Trophoblast cell (in vitro differentiated cells and primary cell): ENCODE results near the gene NPC1.
"Not testable (repeated sequence)": the region's sequence is repeated elsewhere in the genome, so short reads cannot be mapped to it uniquely, and the experiment has no call there.

Source experiments
- DNase-seq, 2 donors: peaks; one replicate each; pipeline ENCODE4 v3.0.0-alpha.2; 2016
- H2AFZ ChIP-seq: 2 replicates; pipeline ENCODE4 v1.6.1; 2013; ENCODE audit warnings: low read length, moderate library complexity, mild to moderate bottlenecking; ENCODE audit not compliant: insufficient read depth, poor library complexity
- H2AK5ac ChIP-seq: 2 replicates; pipeline ENCODE4 v1.6.1; 2013; ENCODE audit warnings: mild to moderate bottlenecking, low read length
- H2BK120ac ChIP-seq: 2 replicates; pipeline ENCODE4 v1.6.1; 2013; ENCODE audit warnings: low read length, mild to moderate bottlenecking, moderate library complexity; ENCODE audit not compliant: insufficient read depth, poor library complexity
- H2BK12ac ChIP-seq: 2 replicates; pipeline ENCODE4 v1.6.1; 2013; ENCODE audit warnings: mild to moderate bottlenecking, low read length, moderate library complexity
- H2BK5ac ChIP-seq: 2 replicates; pipeline ENCODE4 v1.6.1; 2013; ENCODE audit warnings: low read length, low read depth, moderate library complexity, mild to moderate bottlenecking; ENCODE audit not compliant: poor library complexity
- H3K14ac ChIP-seq: 2 replicates; pipeline ENCODE4 v1.6.1; 2013; ENCODE audit warnings: mild to moderate bottlenecking, low read length
- H3K18ac ChIP-seq: 2 replicates; pipeline ENCODE4 v1.6.1; 2013; ENCODE audit warnings: mild to moderate bottlenecking, low read length
- H3K23ac ChIP-seq: 2 replicates; pipeline ENCODE4 v1.6.1; 2013; ENCODE audit warnings: low read length
- H3K27ac ChIP-seq: 2 replicates; pipeline ENCODE4 v1.5.1; 2013; ENCODE audit warnings: low read depth, mild to moderate bottlenecking, inconsistent platforms, low read length, moderate library complexity
- H3K27me3 ChIP-seq: 2 replicates; pipeline ENCODE4 v1.6.1; 2013; ENCODE audit warnings: inconsistent platforms, mild to moderate bottlenecking, low read length, moderate library complexity; ENCODE audit not compliant: insufficient read depth
- H3K36me3 ChIP-seq, 2 experiments: 1 replicate in 1 of 2; 2 replicates in 1 of 2; pipeline ENCODE4 v1.6.1; 2013; ENCODE audit warnings: low read length in 2 of 2, mild to moderate bottlenecking in 2 of 2, moderate library complexity in 1 of 2; ENCODE audit not compliant: insufficient read depth in 2 of 2, control insufficient read depth in 1 of 2
- H3K4ac ChIP-seq: 2 replicates; pipeline ENCODE4 v1.6.1; 2013; ENCODE audit warnings: low read depth, mild to moderate bottlenecking, low read length, moderate library complexity
- H3K4me1 ChIP-seq, 2 experiments: 1 replicate in 1 of 2; 2 replicates in 1 of 2; pipeline ENCODE4 v1.6.1; 2013; ENCODE audit warnings: low read length in 2 of 2, mild to moderate bottlenecking in 2 of 2, moderate library complexity in 1 of 2; ENCODE audit not compliant: insufficient read depth in 2 of 2, control insufficient read depth in 1 of 2
- H3K4me2 ChIP-seq: 2 replicates; pipeline ENCODE4 v1.6.1; 2013; ENCODE audit warnings: inconsistent platforms, mild to moderate bottlenecking, low read length, moderate library complexity
- H3K4me3 ChIP-seq: 2 replicates; pipeline ENCODE4 v1.5.1; 2013; ENCODE audit warnings: mild to moderate bottlenecking, low read depth, low read length, inconsistent platforms
- H3K79me1 ChIP-seq: one replicate; pipeline ENCODE4 v1.6.1; 2013; ENCODE audit warnings: low read length
- H3K79me2 ChIP-seq: 2 replicates; pipeline ENCODE4 v1.6.1; 2013; ENCODE audit warnings: low read length, mild to moderate bottlenecking; ENCODE audit not compliant: control insufficient read depth, insufficient read depth, poor library complexity
- H3K9ac ChIP-seq: 2 replicates; pipeline ENCODE4 v1.6.1; 2013; ENCODE audit warnings: mild to moderate bottlenecking, low read length
- H3K9me3 ChIP-seq: 2 replicates; pipeline ENCODE4 v1.6.1; 2013; ENCODE audit warnings: low read depth, mild to moderate bottlenecking, control low read depth, inconsistent platforms, low read length; ENCODE audit not compliant: insufficient read depth
- H4K12ac ChIP-seq: 2 replicates; pipeline ENCODE4 v1.6.1; 2013; ENCODE audit warnings: low read depth, mild to moderate bottlenecking, low read length, moderate library complexity
- H4K8ac ChIP-seq: 2 replicates; pipeline ENCODE4 v1.6.1; 2013; ENCODE audit warnings: low read depth, mild to moderate bottlenecking, low read length, moderate library complexity
- H4K91ac ChIP-seq: one replicate; pipeline ENCODE4 v1.6.1; 2013; ENCODE audit warnings: low read depth, mild to moderate bottlenecking, low read length, moderate library complexity
- WGBS: extraction: QIAGEN DNeasy Blood & Tissue Kit; methylation state at CpG from one replicate; pipeline ENCODE4 v1.1.7; 2013; ENCODE audit warnings: missing lambda C conversion rate; ENCODE audit not compliant: insufficient read length, insufficient coverage; ENCODE audit errors: extremely low coverage; 5-methylcytosine and 5-hydroxymethylcytosine counted together

Gene NPC1

DNA sequence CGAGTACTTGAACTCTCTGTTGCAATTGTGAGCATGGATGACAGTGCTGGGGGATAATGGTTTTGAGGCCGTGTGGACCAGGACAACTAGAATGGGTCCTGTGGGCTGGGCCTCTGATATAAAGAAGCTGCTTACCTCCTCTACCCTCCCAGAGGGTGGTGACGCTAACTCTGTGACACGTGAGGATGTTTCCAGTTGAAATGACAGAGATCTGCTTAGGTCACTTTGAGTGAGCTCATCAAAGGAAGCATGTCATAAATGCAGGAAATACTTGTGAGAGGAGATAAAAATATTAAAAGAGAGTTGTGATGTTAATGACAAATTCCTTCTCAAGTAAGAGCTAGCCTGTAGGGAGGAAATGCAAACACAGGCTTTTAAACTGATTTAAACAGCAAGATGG, 66.6 kb downstream of the NPC1 start:
- Histone ChIP-seq H3K18ac (no peak overlapping the region), H4K12ac (no peak overlapping the region)

DNA sequence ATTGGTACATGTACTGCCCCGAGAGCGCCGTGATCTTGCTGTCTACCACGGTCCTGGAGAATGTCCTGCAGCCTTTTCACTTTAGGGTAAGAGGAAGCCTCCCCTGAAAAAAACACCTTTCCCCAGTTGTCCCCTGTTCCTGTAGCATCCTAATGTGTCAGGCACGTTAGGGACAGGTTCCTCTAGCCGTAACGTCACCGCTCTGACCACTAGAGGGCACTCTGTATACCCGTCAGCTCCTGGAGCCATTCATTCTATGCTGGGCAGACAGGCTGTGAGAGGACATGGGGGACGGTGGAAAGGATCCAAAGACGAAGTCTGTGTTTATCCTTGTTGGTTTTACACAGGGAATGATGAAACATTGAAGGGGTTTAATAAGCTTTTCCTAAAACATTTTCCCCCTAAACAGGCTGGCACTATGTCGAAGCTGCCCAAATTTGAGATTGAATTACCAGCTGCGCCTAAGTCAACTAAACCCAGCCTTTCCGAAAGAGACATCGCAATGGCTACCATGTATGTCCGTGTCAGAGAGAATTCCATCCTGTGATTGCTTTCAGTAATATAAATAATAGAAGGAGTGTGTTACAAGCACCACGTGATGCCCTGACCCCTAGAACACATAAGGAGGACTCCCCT, 70.3 kb downstream of the NPC1 start:
- no CpG with 5 or more reads among the region's 17 CpGs for WGBS
- no peak overlapping the region for H2AK5ac ChIP-seq

More for the DNA sequence above, 66.6 kb downstream of the NPC1 start:
- Histone ChIP-seq H2AFZ (no peak overlapping the region), H2BK5ac (no peak overlapping the region), H2BK120ac (no peak overlapping the region), H3K4ac (no peak overlapping the region), H3K4me3 (no peak overlapping the region), H2BK12ac (no peak overlapping the region), H3K9me3 (no peaks in the 10 kb centered on the region), H3K27ac (no peak overlapping the region), H3K14ac (no peak overlapping the region), H3K9ac (no peak overlapping the region), H3K27me3 (no peaks in the 10 kb centered on the region), H4K8ac (no peak overlapping the region), H2AK5ac (no peak overlapping the region), H3K79me1 (no peaks in the 10 kb centered on the region), H4K91ac (no peak overlapping the region), H3K23ac (no peak overlapping the region), H3K79me2 (no peaks in the 10 kb centered on the region), H3K4me2 (no peak overlapping the region), H3K4me1 (no peaks in the 10 kb centered on the region), H3K36me3 (peaks cover 41 to 47% of the 10 kb centered on the region in 2 experiments)
- DNase-seq = peak; percentile 92 to 97
- WGBS = no CpG with 5 or more reads among the region's 4 CpGs

DNA sequence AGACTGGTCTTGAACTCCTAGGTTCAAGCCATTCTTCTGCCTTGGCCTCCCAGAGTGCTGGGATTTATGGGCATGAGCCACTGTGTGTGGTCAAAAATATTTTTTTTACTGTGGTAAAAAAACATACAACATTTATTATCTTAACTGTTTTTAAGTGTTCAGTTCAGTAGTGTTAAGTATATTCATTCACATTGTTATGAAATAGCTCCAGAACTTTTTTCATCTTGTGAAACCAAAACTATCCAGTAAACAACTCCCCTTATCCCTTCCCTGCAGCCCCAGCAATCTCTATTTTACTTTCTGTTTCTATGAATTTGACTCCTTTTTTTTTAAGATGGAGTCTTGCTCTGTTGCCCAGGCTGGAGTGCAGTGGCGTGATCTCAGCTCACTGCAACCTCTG, 73.7 kb downstream of the NPC1 start:
- Histone ChIP-seq H2BK5ac (no peak overlapping the region), H4K12ac (no peak overlapping the region), H3K79me1 (no peaks in the 10 kb centered on the region), H3K14ac (no peak overlapping the region), H3K36me3 (peaks cover 14 to 18% of the 10 kb centered on the region in 2 experiments), H3K4me2 (no peak overlapping the region), H2AK5ac (no peak overlapping the region), H3K4me1 (no peaks in the 10 kb centered on the region), H3K4ac (no peak overlapping the region), H3K27me3 (no peaks in the 10 kb centered on the region), H3K79me2 (no peaks in the 10 kb centered on the region), H4K8ac (no peak overlapping the region), H3K23ac (no peak overlapping the region), H4K91ac (no peak overlapping the region), H2AFZ (no peak overlapping the region), H3K9me3 (no peaks in the 10 kb centered on the region), H3K4me3 (no peak overlapping the region), H2BK120ac (no peak overlapping the region), H3K9ac (no peak overlapping the region), H3K18ac (no peak overlapping the region), H3K27ac (no peak overlapping the region), H2BK12ac (no peak overlapping the region)
- no peak for DNase-seq
- no CpG with 5 or more reads among the region's 1 CpG for WGBS

More for the DNA sequence above, 70.3 kb downstream of the NPC1 start:
- H4K12ac ChIP-seq = no peak overlapping the region
- H2BK5ac ChIP-seq = no peak overlapping the region
- H3K14ac ChIP-seq = no peak overlapping the region
- H3K23ac ChIP-seq = no peak overlapping the region
- H3K79me2 ChIP-seq = no peaks in the 10 kb centered on the region
- no peak overlapping the region for H3K4me2 ChIP-seq
- H2BK120ac ChIP-seq = no peak overlapping the region
- H3K27ac ChIP-seq = no peak overlapping the region
- H3K4me3 ChIP-seq = no peak overlapping the region
- H2BK12ac ChIP-seq = no peak overlapping the region
- H3K79me1 ChIP-seq = no peaks in the 10 kb centered on the region
- H2AFZ ChIP-seq = no peak overlapping the region
- H4K91ac ChIP-seq = no peak overlapping the region
- H3K18ac ChIP-seq = no peak overlapping the region
- no peak overlapping the region for H3K9ac ChIP-seq
- H4K8ac ChIP-seq = no peak overlapping the region
- H3K4me1 ChIP-seq = no peaks in the 10 kb centered on the region
- peak; percentile 81 to 97 for DNase-seq
- H3K36me3 ChIP-seq = peaks cover 21 to 26% of the 10 kb centered on the region in 2 experiments
- H3K9me3 ChIP-seq = no peaks in the 10 kb centered on the region
- no peaks in the 10 kb centered on the region for H3K27me3 ChIP-seq
- no peak overlapping the region for H3K4ac ChIP-seq

DNA sequence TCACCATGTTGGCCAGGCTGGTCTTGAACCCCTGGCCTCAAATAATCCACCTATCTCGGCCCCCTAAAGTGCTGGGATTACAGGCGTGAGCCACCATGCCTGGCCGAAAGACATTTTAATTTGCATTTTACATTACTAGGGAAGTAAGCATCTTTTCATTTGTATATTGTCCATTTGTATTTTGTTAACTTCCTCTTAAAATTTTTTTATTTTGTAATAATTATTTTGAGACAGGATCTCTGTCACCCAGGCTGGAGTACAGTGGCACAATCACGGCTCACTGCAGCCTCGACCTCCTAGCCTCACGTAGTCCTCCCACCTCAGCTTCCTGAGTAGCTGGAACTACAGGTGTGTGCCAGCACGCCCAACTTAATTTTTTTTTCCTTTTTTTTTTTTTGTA, 74.1 kb downstream of the NPC1 start:
- H4K12ac ChIP-seq, H3K79me2 ChIP-seq, H2AFZ ChIP-seq, H2BK5ac ChIP-seq, H2AK5ac ChIP-seq, H4K8ac ChIP-seq, H2BK12ac ChIP-seq, H3K27me3 ChIP-seq, H3K79me1 ChIP-seq, H3K18ac ChIP-seq, H4K91ac ChIP-seq, H3K9me3 ChIP-seq, H3K4me1 ChIP-seq, H3K4ac ChIP-seq, H3K14ac ChIP-seq, H3K9ac ChIP-seq, H3K27ac ChIP-seq, H3K4me2 ChIP-seq, DNase-seq, H2BK120ac ChIP-seq, H3K23ac ChIP-seq, H3K4me3 ChIP-seq: not testable (repeated sequence)
- H3K36me3 ChIP-seq = peaks cover 14 to 18% of the 10 kb centered on the region in 2 experiments
- no CpG with 5 or more reads among the region's 7 CpGs for WGBS
